Choroid plexus epithelial cell (primary cell): ENCODE data around the gene GJD4.

Experiments
- DNase-seq: peaks from one replicate; pipeline ENCODE4 v3.0.0-alpha.2; 2010; ENCODE audit warnings: low read depth
- H3K4me3 ChIP-seq: 2 replicates; pipeline ENCODE4 v1.5.1; 2011; ENCODE audit warnings: low read depth, mild to moderate bottlenecking, control low read depth, low read length, moderate library complexity
- TF ChIP-seq, protein P1 (sequence below): conservative IDR thresholded peaks from 2 replicates; pipeline ENCODE4 v1.5.1; 2011; ENCODE audit warnings: low read depth, mild to moderate bottlenecking, control low read depth, inconsistent platforms, low read length, moderate library complexity

GJD4 gene

DNA sequence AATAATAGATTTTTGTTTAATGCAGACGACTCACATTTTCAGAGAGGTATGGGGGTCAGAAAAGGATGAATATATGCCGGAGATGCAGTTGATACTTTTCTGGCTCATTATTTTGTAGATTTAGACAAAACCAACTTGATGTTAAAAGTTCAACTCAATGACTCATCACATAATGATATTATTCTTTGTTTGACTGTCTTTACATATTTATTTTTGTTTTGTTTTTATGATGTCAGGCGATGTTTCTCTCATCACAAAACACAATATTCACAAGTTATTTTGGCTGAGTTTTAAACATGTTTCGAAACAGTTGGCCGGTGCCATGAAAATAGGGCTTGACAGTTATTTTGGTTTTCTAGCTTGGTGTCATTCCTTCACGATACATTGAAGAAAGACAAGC lies 1.3 kb downstream of the GJD4 start:
- no peak overlapping the region for H3K4me3 ChIP-seq
- TF ChIP-seq, protein P1, sequence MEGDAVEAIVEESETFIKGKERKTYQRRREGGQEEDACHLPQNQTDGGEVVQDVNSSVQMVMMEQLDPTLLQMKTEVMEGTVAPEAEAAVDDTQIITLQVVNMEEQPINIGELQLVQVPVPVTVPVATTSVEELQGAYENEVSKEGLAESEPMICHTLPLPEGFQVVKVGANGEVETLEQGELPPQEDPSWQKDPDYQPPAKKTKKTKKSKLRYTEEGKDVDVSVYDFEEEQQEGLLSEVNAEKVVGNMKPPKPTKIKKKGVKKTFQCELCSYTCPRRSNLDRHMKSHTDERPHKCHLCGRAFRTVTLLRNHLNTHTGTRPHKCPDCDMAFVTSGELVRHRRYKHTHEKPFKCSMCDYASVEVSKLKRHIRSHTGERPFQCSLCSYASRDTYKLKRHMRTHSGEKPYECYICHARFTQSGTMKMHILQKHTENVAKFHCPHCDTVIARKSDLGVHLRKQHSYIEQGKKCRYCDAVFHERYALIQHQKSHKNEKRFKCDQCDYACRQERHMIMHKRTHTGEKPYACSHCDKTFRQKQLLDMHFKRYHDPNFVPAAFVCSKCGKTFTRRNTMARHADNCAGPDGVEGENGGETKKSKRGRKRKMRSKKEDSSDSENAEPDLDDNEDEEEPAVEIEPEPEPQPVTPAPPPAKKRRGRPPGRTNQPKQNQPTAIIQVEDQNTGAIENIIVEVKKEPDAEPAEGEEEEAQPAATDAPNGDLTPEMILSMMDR: no peak
- DNase-seq: peak; percentile 19

DNA sequence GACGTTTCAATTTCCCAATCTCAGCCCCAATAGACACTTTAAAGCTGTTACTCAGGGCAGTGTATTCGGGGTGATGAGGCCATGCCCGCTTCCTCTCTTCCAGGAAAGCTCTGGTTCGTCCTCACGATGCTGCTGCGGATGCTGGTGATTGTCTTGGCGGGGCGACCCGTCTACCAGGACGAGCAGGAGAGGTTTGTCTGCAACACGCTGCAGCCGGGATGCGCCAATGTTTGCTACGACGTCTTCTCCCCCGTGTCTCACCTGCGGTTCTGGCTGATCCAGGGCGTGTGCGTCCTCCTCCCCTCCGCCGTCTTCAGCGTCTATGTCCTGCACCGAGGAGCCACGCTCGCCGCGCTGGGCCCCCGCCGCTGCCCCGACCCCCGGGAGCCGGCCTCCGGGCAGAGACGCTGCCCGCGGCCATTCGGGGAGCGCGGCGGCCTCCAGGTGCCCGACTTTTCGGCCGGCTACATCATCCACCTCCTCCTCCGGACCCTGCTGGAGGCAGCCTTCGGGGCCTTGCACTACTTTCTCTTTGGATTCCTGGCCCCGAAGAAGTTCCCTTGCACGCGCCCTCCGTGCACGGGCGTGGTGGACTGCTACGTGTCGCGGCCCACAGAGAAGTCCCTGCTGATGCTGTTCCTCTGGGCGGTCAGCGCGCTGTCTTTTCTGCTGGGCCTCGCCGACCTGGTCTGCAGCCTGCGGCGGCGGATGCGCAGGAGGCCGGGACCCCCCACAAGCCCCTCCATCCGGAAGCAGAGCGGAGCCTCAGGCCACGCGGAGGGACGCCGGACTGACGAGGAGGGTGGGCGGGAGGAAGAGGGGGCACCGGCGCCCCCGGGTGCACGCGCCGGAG lies 2.6 kb downstream of the GJD4 start:
- peak overlapping the region; percentile 61 for H3K4me3 ChIP-seq
- DNase-seq: peak; percentile 31
- TF ChIP-seq, protein P1: no peak

- DNase-seq: no peak
- H3K4me3 ChIP-seq: peak overlapping the region; percentile 61
- TF ChIP-seq, protein P1: no peak
These were observed 3.2 kb downstream of the GJD4 start for GRCh38 chr10:35608328-35608672.

DNA sequence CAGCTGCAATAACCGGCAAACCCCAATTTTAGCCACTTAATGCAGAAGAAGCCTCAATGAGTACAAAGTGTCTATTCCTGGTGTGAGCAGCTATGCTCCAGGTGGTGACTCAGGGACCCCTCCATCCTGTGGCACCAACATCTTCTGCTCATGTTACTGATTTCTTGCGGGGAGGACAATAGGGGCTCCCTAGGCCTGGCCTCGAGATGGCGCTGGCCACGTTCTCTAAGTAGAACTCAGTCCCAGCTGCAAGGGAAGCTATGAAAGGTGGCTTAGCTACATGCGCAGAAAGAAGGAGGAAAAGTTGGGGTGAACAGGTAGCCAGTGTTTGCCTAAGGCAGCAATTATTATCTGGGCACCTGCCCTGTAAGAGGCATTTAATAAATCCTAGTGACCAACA lies 6.6 kb downstream of the GJD4 start:
- no peak overlapping the region for H3K4me3 ChIP-seq
- TF ChIP-seq, protein P1: peak; percentile 30
- DNase-seq: no peak

- TF ChIP-seq, protein P1: no peak
- no peak overlapping the region for H3K4me3 ChIP-seq
- DNase-seq: no peak
These were observed 7.4 kb downstream of the GJD4 start for GRCh38 chr10:35612385-35613106.

DNA sequence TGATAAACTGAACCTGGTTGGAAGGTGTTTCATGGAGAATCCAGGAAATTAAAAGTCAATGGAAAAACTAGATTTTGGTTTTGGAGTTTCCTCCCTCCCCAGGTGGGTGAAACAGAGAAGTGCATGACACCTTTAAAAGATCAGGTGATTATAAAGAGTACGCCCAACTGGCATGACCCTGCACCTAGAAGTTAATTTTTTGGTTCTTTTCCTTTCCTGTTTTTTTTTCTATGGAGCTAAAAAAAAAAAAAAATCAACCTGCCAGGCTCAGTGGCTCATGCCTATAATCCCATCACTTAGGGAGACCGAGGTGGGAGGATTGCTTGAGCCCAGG lies 7.9 kb downstream of the GJD4 start:
- DNase-seq: no peak

More for the DNA sequence above, 7.9 kb downstream of the GJD4 start:
- H3K4me3 ChIP-seq: no peak overlapping the region
- TF ChIP-seq, protein P1: no peak
